HG02840 (cell line): ENCODE data around the gene UNC5A.
"Not testable (repeated sequence)": the region's sequence is repeated elsewhere in the genome, so short reads cannot be mapped to it uniquely, and the experiment has no call there.

Experiments used
- ATAC-seq: cut with Tn5 transposase; IDR thresholded peaks from one replicate; pipeline ENCODE4 v1.9.1; 2021; ENCODE audit warnings: mild to moderate bottlenecking, moderate library complexity, moderate number of reproducible peaks; ENCODE audit not compliant: unreplicated experiment, low FRiP score

UNC5A gene

DNA sequence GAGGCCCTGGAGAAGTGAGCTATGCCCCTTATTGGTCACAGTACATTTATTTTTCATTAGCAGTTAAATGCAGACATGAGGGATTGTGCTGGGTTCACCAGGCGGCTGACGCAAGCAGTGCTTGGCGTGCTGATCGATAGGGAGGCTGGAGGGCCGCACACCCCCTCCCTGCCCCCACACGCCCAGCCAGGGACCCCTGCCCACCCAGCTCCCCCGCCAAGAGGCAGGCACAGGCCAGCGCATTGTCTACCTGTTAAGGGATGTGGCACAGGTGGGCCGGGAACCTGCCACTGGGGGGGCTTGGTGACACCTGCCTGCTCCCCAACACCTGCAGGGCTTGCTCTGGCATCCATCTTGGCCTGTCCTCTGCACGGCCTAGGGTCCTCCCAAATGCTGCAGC lies 49.6 kb downstream of the UNC5A start:
- no peak for ATAC-seq

DNA sequence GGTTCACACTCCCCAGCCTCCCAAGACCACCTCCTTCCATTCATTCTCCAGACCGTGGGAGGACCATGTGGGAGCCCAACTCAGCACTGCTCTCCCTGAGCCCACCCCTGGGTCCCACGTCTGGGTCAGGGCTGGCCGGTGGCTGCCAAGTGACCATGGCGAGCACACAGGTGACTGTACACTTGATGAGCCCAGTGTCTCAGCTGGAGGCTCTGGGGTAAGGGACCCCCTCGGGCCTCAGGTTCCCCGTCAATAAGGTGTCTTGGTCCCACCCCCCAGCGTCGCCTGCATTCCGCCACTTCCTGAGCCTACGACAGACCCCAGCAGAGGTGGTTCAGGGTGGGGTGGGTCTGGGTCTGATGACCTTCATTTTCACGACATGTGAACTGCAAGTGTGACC lies 50.0 kb downstream of the UNC5A start:
- ATAC-seq: no peak

DNA sequence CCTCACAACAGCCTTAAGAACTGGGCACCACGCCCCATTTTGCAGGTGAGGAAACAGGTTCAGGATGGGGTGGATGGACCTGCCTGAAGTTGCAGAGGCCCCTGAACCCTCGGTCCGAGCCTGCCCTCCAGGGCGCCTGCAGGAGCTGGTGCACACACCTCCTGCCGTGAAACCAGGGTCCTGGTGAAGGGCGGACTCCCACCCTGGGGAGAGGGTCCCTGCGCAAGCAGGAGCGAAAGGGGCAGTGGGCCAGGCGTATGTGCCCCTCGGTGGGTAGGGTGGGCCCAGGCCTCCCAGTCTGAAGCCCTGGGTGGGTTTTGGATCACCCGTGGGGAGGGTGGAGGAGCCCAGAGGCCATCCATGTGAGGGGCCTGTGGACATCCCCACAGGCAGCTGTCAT lies 50.9 kb downstream of the UNC5A start:
- ATAC-seq: no peak

DNA sequence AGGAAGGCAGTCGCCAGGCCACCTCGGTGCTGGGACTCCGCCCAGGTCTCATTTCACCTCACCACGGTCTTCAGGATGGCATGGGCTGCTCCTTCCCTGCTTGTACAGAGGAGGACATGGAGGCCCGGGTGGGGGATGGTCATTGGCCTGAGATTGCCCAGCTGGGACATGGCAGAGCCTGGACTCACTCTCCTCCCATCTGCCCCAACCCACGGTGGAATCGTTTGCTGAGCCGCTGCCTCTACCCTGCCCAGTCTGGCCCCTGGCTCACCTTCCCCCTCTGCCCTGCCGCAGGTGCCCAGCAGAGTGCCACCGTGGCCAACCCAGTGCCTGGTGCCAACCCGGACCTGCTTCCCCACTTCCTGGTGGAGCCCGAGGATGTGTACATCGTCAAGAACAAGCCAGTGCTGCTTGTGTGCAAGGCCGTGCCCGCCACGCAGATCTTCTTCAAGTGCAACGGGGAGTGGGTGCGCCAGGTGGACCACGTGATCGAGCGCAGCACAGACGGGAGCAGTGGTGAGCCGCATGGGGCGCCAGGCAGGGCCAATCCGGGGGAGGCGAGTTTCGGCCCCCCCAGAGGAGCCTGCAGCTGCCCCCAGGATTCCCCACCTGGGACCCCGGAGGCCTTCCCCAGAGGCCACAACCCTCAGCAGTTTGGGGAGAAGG lies 52.1 kb downstream of the UNC5A start:
- ATAC-seq: no peak

DNA sequence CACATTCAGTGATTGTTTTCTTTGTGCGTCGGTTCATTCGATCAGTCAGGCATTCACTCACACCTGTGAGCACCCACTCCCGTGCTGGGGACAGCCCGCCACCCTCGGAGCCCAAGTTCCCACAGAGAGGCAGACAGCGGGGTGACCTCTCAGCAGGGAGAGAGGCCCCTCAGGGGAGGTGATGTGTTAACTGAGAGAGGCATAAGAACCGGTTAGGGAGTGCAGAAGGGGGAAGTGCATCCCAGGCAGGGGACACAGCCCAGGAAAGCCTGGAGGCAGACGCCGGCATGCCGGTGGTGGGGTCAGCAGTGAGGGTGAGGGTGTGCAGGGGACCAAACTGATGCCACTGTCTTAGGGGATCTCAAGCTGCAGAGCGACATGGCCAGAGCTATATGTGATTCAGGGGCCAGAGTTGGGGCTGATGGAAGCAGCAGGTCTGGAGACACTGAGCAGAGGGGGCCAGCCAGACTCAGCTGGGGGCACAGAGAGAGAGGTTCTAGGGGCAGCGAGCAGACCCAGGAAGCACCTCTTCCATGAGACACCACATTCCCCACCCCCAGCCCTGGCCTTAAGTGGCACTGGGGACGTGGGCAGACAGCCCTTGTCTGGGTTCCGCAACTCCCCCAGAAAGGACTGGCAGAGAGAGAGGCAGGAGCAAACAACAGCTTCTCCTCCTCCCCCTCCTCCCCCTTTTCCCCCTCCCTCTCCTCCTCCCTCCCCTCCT lies 52.8 kb downstream of the UNC5A start:
- ATAC-seq: no peak

DNA sequence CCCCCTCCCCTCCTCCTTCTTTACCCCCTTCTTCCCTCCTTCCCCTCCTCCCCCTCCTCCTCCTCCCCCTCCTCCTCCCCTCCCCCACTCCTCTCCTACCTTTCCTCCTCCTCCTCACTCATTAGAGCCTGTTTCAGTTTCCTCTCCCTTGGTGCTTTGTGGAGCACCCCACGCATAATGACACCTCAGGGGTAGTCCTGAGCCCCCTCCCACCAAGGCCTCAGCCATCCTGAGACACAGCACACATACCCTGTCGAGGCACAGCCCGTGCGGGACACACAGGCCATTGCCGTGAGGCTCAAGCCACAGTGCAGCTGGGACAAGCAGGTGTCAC lies 53.4 kb downstream of the UNC5A start:
- no peak for ATAC-seq

DNA sequence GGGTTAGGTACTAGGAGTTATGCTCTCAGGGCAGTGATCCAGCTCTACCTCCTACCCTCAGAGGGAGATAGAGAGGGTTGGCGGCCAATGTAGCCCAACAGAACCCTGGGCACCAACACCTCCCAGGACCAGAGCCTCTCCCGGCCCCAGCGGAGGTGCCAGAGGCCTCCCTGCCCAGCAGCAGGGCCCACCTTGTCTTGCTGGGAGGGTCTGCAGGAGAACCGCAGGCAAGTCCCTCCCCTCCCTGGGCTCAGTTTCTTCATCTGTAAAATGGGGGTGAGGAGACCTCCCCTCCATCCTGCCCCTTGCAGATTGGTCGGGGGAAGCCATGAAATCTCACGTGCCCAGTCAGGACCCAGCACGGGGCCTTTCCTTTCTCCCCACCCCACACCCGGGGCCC lies 54.4 kb downstream of the UNC5A start:
- ATAC-seq: no peak

DNA sequence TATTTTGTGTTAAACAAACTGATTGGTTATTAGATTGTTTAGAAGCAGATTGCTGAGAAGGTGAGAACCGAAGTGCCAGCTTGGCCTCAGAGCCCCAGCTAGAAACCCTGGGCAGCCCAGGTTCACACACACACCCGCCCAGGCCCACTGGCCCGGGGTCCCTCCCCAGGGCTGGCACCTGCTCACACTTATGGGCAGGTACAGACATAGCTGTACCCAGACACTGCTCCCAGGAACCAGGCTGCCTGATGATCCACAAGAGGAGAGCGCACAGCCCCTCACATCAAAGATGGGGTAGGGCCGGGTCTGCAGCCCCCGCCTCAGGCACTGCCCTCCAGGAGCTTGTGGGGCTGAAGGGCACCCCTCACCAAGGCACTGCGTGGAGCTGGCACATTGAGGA lies 55.6 kb downstream of the UNC5A start:
- ATAC-seq: no peak

DNA sequence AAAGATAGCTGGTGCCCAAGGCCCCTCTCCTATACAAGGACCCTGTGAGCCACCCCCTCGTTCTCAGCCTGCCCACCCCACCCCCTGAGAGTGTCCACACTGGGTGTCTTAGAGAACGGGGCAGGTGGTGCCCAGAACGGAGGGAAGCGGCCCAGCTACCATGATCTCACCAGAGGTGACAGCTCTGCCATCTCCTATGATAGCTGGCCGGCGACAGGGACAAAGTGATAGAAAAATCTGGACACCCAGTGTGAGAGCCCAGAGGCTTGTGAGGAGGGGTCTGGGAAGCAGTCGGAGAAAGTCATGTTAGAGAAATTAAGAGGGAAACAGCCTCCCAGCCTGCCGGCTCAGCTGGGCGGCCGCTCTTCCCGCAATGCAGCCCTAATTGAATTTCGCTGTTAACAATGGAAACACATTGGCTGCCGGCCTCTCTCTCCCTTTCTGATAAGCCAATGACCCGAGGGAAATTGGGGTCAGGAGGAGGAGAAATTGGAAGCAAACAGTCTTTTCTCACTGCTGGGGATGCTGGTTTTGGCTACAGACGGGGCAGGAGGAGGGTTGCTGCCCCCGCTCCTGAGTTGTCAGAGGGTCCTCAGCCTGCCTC lies 56.5 kb downstream of the UNC5A start:
- no peak for ATAC-seq

DNA sequence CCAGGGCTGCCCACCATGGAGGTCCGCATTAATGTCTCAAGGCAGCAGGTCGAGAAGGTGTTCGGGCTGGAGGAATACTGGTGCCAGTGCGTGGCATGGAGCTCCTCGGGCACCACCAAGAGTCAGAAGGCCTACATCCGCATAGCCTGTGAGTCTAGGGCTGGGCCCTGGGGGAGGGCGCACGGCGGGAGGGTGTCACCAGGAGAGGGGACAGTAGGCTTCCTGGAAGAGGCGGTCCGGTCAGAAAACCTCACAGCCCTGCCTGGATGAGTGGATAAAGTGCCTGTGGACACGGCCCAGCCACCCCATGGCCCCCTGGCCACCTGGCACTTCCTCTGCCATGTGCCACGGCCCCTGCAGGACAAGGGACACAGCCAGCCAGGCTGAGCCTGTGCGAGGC lies 57.8 kb downstream of the UNC5A start:
- ATAC-seq: no peak

DNA sequence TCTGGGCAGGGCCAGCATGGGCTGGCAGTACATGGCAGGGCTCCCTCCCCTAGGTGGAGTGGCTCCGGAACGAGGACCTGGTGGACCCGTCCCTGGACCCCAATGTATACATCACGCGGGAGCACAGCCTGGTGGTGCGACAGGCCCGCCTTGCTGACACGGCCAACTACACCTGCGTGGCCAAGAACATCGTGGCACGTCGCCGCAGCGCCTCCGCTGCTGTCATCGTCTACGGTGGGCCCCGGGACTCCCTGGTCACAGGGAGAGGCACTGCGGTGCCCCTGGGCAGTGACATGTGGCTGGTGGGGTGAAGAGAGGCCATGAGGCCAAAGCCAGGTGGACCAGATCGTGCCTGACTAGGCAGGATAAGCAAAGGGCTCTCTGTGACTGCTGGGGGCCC lies 58.4 kb downstream of the UNC5A start:
- no peak for ATAC-seq

DNA sequence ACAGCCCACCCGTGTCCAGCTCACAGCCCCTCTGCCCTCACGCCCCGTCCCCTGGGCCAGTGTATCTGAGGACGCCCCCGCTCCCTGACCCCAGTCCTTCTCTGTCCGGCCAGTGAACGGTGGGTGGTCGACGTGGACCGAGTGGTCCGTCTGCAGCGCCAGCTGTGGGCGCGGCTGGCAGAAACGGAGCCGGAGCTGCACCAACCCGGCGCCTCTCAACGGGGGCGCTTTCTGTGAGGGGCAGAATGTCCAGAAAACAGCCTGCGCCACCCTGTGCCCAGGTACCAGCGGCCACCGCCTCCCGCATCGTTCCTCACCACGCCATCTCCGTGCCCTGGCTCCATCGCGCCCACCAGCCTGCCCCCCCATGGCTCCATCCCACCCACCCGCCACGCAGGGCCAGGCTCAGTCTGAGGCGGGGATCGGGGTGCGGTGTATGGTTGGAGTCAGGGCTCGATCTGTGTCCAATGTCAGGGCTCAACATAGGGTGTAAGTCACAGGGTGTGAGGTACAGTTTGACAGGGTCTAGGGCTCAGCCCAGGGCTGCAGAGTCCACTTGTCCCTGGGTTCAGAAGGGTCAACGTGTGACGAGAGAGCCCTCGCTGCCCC lies 59.2 kb downstream of the UNC5A start:
- ATAC-seq: no peak

DNA sequence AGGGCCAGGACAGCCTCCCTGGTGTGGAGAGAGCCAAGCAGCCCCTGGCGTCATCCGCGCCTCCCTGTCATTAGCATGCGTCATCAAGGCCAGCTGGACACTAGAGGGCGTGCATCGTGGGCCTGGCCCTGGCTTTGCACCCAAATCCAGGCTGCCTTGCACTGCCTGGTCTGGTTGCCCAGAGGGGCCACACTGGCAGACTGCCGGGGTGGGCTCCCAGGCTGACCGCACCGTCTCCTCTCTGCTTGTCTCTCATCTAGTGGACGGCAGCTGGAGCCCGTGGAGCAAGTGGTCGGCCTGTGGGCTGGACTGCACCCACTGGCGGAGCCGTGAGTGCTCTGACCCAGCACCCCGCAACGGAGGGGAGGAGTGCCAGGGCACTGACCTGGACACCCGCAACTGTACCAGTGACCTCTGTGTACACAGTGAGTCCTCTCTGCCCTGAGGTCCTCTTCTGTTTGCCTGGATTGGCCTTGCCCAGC lies 59.8 kb downstream of the UNC5A start:
- ATAC-seq: no peak

DNA sequence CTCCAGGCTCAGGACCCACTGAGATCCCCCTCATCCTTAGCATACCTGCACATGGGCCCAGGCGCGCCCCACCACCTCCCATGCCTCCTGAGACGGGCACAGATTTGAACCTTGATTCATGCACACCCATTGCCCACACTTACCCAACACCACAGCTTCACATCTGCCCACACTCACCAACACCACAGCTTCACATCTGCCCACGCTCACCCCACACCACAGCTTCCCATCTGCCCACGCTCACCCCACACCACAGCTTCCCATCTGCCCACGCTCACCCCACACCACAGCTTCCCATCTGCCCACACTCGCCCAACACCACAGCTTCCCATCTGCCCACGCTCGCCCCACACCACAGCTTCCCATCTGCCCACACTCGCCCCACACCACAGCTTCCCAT lies 60.3 kb downstream of the UNC5A start:
- ATAC-seq: not testable (repeated sequence)

DNA sequence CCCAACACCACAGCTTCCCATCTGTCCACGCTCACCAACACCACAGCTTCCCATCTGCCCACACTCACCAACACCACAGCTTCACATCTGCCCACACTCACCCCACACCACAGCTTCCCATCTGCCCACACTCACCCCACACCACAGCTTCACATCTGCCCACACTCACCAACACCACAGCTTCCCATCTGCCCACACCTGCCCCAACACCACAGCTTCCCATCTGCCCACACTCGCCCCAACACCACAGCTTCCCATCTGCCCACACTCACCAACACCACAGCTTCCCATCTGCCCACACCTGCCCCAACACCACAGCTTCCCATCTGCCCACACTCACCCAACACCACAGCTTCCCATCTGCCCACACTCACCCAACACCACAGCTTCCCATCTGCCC lies 62.2 kb downstream of the UNC5A start:
- not testable (repeated sequence) for ATAC-seq

DNA sequence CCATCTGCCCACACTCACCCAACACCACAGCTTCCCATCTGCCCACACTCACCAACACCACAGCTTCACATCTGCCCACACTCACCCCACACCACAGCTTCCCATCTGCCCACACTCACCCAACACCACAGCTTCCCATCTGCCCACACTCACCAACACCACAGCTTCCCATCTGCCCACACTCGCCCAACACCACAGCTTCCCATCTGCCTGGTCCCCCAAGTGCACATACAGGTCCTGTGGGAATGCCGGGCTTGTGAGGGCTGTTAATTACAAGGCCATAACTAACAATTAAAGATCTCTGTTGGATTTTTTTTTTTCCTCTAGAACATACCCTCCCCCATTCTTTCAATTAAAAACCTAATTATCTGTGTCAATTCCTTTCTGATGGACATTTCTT lies 62.7 kb downstream of the UNC5A start:
- ATAC-seq: not testable (repeated sequence)

DNA sequence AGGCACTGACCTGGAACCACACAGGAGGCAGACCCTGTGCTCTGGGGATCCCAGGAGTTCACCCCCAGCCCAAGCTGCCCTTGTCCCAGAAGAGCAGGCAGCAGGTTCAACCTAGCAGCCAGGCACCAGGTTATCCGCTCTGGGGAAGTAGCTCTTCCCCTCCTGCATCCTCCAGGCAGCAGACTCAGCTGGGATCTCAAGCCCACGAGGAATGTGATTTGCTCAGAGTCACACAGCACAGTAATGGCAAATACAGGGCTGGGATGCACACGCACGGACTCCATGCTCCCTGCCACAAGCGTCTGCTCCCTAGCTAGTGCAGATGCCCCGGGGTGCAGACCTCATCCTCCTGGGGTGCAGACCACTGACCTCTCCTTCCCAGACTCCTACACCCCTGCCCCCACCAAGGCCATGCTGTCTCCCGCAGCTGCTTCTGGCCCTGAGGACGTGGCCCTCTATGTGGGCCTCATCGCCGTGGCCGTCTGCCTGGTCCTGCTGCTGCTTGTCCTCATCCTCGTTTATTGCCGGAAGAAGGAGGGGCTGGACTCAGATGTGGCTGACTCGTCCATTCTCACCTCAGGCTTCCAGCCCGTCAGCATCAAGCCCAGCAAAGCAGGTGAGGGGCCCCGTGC lies 63.3 kb downstream of the UNC5A start:
- ATAC-seq: no peak

DNA sequence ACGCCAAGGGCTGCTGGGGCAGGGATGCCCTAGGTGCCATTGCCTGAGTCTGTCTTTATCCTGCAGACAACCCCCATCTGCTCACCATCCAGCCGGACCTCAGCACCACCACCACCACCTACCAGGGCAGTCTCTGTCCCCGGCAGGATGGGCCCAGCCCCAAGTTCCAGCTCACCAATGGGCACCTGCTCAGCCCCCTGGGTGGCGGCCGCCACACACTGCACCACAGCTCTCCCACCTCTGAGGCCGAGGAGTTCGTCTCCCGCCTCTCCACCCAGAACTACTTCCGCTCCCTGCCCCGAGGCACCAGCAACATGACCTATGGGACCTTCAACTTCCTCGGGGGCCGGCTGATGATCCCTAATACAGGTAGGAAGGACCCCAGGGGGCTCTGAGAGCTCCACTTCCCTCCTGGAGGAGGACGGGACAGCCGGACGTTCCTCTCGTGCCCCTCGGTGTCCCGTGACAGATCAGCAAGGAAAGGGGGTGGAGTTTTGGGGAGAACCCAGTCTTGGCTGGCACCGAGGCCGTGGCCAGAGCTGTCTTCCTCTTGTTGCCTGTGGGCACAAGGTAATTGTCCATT lies 63.9 kb downstream of the UNC5A start:
- ATAC-seq: no peak

DNA sequence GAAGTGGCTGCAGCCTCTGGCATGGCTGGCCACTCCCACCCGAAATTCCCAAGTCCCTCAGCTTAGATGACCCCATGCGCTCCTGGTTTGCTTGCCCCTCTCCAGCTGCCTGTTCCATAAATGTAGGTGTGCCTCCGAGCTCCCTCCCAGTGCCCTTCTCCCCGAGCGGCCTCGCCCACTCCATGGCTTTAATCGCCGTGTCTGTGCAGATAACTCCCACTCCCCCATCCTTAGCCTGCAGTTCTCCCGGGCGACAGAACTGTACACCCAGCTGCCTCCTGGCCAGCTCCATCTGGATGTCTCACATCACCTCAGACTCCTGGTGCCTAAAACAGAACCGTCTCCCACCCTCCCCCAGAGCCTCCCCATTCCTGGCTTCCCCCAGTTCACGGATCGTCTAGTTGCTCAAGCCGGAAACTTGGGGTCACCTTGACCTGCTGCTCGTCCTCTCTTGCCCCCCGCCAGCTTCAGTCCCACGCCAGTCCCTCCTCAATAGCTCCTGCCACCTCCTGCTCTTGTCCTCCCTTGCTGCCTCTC lies 64.7 kb downstream of the UNC5A start:
- ATAC-seq: no peak

DNA sequence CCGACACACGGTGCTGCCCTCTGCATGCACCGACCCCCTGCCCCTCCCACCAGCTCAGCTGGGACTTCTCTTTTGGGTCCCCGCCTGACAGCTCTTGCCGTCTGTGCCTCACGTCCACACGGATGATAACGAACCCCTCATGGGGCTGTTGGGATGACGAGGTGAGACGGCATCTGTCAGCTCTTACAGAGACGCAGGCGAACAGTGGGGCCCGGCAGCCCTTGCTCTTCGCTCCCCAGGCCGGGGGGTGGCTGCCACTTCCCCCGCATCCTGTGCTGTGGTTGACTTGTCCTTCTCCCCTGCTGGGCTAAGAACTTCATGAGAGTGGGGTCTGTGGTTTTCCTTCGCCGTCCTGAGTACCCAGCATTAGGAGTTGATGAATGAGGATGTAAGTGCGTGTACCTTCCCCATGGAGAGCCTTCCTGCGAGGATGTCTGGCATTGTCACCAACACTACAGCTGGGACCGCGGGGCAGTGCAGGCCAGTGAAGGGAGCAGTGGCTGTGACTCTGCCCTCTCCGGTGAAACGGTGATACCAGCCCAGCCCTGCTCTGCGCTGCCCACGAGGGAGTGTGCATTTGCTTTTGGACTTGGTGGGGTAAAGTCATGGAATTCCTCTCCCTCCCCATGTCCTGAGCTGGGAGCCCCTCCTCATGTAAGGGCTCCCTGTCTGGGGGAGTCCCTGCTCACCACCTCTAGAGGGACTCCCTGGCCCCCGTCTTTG lies 65.6 kb downstream of the UNC5A start:
- ATAC-seq: no peak
